D721Med (cell line): ENCODE measurements around the gene SYT8.

Source experiments
- DNase-seq: peaks from one replicate; pipeline ENCODE4 v3.0.0; 2011; ENCODE audit warnings: low spot score; ENCODE audit not compliant: insufficient read length
- FAIRE-seq: peaks from 2 replicates; lab custom pipeline; 2011; peaks lifted over from hg19 to GRCh38; lab: Jason Lieb, UNC
- TF ChIP-seq, protein P1 (sequence below): IDR thresholded peaks from 2 replicates; pipeline ENCODE4 v1.5.1; 2012; ENCODE audit warnings: mild to moderate bottlenecking, control low read depth; ENCODE audit not compliant: insufficient read depth; ENCODE audit errors: missing control alignments

Gene SYT8

GRCh38 chr11:1879941-1880720 is 45.3 kb downstream of the SYT8 start:
- no peak for FAIRE-seq
- TF ChIP-seq, protein P1, sequence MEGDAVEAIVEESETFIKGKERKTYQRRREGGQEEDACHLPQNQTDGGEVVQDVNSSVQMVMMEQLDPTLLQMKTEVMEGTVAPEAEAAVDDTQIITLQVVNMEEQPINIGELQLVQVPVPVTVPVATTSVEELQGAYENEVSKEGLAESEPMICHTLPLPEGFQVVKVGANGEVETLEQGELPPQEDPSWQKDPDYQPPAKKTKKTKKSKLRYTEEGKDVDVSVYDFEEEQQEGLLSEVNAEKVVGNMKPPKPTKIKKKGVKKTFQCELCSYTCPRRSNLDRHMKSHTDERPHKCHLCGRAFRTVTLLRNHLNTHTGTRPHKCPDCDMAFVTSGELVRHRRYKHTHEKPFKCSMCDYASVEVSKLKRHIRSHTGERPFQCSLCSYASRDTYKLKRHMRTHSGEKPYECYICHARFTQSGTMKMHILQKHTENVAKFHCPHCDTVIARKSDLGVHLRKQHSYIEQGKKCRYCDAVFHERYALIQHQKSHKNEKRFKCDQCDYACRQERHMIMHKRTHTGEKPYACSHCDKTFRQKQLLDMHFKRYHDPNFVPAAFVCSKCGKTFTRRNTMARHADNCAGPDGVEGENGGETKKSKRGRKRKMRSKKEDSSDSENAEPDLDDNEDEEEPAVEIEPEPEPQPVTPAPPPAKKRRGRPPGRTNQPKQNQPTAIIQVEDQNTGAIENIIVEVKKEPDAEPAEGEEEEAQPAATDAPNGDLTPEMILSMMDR: no peak

DNA sequence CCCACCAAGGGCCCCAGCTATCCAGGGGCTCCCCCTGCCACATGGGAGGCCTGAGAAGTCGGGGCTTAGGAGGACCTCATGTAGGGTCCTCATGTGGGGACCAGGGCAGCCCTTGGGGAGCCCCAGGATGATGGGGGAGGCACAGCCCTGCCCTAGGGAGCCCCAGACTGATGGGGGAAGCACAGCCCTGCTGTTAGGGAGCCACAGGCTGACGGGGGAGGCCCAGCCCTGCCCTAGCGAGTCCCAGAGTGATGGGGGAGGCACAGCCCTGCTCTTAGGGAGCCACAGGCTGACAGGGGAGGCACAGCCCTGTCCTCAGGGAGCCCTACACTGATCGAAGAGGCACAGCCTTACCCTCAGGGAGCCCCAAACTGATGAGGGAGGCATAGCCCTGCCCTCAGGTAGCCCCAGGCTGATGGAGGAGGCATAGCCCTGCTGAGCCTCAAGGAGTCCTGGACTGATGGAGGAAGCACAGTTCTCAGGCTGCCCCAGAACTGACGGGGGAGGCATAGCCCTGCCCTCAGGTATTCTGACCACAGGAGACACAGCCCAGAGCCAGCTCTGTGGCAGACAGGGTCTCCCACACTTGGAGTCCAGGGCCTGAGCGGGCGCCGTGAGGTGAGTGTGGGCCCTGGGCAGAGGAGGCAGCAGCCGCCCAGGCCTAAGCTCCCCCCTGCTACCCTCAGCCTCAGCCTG is 46.1 kb downstream of the SYT8 start:
- TF ChIP-seq, protein P1: no peak
- FAIRE-seq (no peak), DNase-seq (no peak)

More at GRCh38 chr11:1879941-1880720, 45.3 kb downstream of the SYT8 start:
- no peak for DNase-seq

- DNase-seq (no peak), FAIRE-seq (no peak)
- TF ChIP-seq, protein P1: no peak
These were observed 46.9 kb downstream of the SYT8 start for GRCh38 chr11:1881442-1882264.

GRCh38 chr11:1882265-1883238 is 47.8 kb downstream of the SYT8 start:
- TF ChIP-seq, protein P1: peak; percentile 78
- FAIRE-seq: no peak
- peak; percentile 75 for DNase-seq

- DNase-seq (no peak), FAIRE-seq (no peak)
- TF ChIP-seq, protein P1: no peak
These were observed 48.8 kb downstream of the SYT8 start for GRCh38 chr11:1883346-1884302.
